Erythroblast (primary cell): ENCODE results near the gene IGSF3.
"Not testable (repeated sequence)": the region's sequence is repeated elsewhere in the genome, so short reads cannot be mapped to it uniquely, and the experiment has no call there.

Experiments used
- GATA1 ChIP-seq: IDR thresholded peaks from 2 replicates; pipeline ENCODE4 v1.6.1; 2011; ENCODE audit warnings: low read depth, mild to moderate bottlenecking, control low read depth, low read length, moderate library complexity
- POLR2A ChIP-seq: IDR thresholded peaks from 2 replicates; pipeline ENCODE4 v1.6.1; 2011; ENCODE audit warnings: mild to moderate bottlenecking, low read length

DNA sequence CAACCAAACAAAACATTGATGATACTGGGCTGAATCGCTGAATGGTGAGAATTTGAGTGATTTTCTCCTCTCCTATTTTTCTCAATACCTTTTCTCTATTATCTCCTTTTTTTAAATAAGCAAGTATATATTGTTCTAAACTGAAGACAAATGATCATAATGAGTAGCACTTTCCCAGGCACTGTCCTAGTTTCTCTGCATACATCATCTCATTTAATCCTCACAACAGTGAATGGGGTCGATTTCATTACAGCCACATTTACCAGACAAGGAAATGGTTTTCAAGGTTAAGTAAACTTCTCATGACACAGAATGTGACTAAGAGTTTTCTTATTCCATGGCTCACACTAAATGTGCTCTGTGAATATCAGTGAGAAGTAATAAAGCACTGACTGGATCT is 45.0 kb downstream of the IGSF3 start:
- TF ChIP-seq POLR2A, GATA1: not testable (repeated sequence)
